NT2/D1 (cell line): ENCODE measurements around the gene GFOD1.

Experiments used
- SUZ12 ChIP-seq: IDR thresholded peaks from 2 replicates; pipeline ENCODE4 v1.6.1; 2011; ENCODE audit not compliant: insufficient read length, insufficient read depth; ENCODE audit errors: extremely low read depth
- ZNF274 ChIP-seq: IDR thresholded peaks from 2 replicates; pipeline ENCODE4 v1.6.1; 2011; ENCODE audit warnings: mild to moderate bottlenecking, low read depth, low read length

DNA sequence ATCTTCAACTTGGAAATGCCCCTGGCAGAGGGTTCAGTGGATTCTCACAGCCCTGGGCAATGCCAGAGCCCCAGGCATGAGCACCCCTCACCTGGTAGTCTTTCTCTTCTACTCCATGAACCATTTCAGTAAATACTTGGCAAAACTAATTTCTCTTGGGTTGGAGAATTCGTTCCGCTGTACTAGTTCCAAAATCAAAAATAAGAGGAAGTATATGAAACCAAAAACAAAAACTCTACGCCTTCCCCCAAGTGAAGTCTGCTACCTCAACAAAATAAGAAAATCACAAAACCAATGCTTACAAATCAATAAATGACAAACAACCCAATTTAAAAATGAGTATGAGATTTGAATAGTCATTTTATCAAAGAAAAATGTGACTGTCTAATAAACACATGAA is 12.6 kb downstream of the GFOD1 start:
- TF ChIP-seq ZNF274 (no peak), SUZ12 (no peak)
